ENCODE data around the gene YEATS2. TPM values are rescaled to one million over a fixed set of nuclear protein-coding genes. Genes with fewer than 3 reads are reported as not detected.

Gene YEATS2
- total RNA-seq, 2 donors from 2014 or later = 51.1 to 66.1 TPM

DNA sequence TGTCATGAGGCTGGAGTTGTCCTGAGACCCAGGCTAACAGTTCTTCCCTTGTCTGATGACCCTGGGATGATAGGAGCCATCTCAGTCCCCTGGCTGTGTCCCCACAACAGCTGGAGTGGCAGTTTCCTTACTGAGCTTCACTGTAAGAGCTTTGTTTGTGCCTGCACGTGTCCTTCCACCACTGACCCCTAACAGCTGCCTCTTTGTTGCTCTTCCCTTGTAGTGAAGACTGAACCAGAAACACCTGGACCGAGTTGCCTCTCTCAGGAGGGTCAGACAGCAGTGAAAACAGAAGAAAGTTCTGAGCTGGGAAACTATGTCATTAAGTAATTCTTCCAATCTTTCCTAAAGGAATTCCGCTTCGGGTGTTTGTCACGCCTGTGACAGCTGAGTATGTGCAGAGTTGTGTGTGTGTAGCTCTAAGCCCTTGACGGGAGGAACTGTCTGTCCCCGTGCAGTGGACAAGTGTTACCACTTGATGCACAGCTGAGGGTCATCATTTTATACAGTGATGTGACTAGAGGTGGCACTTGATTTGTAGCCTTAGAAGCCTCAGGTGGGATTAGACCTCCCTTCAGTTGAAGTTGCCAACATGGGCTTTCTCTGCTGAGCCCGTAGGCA lies 102.8 kb downstream of the YEATS2 start:
- no peaks in the 10 kb centered on the region for H3K27me3 Mint-ChIP-seq
- no peaks in the 10 kb centered on the region for H3K4me1 Mint-ChIP-seq (ENCODE audit: low read depth in 2 of 2)
- H3K4me3 Mint-ChIP-seq = no peak overlapping the region
- peaks cover 15% of the 10 kb centered on the region for H3K36me3 Mint-ChIP-seq
- H3K9me3 Mint-ChIP-seq = no peaks in the 10 kb centered on the region
- no peak for ATAC-seq
- DNase-seq (ENCODE audit: low spot score) = no peak
- H3K27ac Mint-ChIP-seq = no peak overlapping the region

DNA sequence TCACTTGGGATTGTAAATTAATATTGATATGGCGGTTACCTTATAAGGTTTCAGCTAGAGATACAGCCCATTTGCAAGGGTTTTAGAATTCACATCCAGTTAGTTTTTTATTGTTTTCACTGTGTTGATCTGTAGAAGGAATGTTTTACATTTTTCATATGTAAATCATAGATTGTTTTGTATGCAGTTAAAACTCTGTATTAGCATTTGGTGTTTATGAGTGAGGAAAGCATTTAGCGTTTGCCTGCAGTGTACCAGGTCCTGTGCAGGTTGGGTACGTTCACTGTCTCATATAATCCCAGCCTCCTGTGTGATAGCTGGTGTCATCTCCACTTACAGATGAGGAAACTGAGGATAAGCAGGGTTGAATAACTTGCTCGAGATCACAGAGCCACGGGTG lies 104.0 kb downstream of the YEATS2 start:
- peaks cover 17% of the 10 kb centered on the region for H3K36me3 Mint-ChIP-seq
- ATAC-seq (no peak), DNase-seq (ENCODE audit: low spot score) (no peak)
- no peaks in the 10 kb centered on the region for H3K4me1 Mint-ChIP-seq (ENCODE audit: low read depth in 2 of 2)
- H3K4me3 Mint-ChIP-seq = no peak overlapping the region
- H3K9me3 Mint-ChIP-seq = no peaks in the 10 kb centered on the region
- H3K27me3 Mint-ChIP-seq = no peaks in the 10 kb centered on the region
- H3K27ac Mint-ChIP-seq = no peak overlapping the region

DNA sequence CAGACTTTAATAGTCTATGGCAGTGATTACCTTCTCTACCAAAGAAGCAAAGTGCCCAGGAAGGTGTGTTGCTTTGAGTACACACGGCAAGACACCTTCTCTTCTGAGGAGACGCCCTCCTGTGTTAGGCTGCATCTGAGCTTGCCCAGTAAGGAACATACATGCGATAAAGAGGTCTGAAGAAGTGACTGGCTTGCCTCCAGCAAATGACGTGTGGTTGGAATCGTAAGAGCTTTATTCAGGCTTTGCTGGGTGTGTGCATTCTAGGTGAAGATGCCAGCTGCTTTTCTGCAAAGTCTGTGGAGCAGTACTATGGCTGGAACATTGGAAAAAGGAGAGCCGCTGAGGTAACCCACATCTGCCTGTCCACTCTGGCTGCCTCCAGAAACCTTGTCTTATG lies 105.4 kb downstream of the YEATS2 start:
- Mint-ChIP-seq H3K36me3 (peaks cover 27% of the 10 kb centered on the region), H3K4me1 (ENCODE audit: low read depth in 2 of 2) (no peaks in the 10 kb centered on the region), H3K27ac (no peak overlapping the region)

DNA sequence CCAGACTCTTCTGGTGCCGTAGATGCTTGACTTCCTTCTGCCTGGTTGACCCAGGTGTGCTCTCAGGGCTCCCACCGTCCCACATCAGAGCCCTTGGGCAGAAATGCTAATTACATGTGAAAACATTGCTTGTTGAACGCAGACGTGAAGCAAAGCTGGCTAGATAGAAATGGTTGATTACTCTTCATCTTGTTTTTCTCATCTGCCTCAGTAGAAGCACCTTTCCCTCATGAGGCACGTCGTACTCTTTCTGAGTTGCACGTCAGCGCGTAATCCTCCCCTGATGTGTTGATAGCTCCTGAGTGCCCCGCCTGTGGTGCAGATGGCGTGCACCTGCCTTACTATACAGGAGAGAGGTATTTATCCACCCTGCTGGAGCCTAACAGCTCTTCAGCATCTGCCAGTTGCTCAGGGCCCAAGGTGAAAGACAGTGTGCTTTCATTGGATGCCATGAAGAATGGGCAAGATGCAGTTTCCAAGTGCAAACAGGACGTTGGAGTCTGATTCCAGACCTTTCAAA lies 109.7 kb downstream of the YEATS2 start:
- Mint-ChIP-seq H3K36me3 (peaks cover 32% of the 10 kb centered on the region), H3K4me1 (ENCODE audit: low read depth in 2 of 2) (no peaks in the 10 kb centered on the region), H3K9me3 (no peaks in the 10 kb centered on the region), H3K27ac (no peak overlapping the region), H3K4me3 (no peak overlapping the region), H3K27me3 (no peaks in the 10 kb centered on the region)
- ATAC-seq (no peak), DNase-seq (ENCODE audit: low spot score) (no peak)

More for the DNA sequence above, 105.4 kb downstream of the YEATS2 start:
- DNase-seq (ENCODE audit: low spot score) (no peak), ATAC-seq (no peak)
- H3K4me3 Mint-ChIP-seq = no peak overlapping the region
- H3K27me3 Mint-ChIP-seq = no peaks in the 10 kb centered on the region
- H3K9me3 Mint-ChIP-seq = no peaks in the 10 kb centered on the region

DNA sequence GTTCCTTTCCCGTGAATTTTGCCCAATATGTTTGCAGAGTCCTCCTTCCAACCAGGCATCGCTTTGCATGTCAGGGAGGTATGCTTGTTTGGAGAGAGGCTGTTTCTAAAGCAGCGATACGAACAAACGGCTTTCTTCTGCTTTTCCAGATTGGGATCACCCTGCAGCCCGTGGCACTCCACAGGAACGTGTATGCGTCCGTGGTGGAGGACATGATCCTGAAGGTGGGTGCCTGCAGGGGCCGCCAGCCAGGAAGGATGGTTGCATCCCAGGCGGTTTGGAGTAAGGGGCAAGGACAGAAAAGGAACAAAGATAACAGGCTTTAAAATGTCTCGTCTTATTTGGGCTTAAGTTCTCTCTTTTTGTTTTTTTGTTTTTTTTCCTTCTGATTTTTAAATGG lies 110.3 kb downstream of the YEATS2 start:
- Mint-ChIP-seq H3K36me3 (peaks cover 32% of the 10 kb centered on the region), H3K4me1 (ENCODE audit: low read depth in 2 of 2) (no peaks in the 10 kb centered on the region), H3K27me3 (no peaks in the 10 kb centered on the region), H3K9me3 (no peaks in the 10 kb centered on the region), H3K4me3 (no peak overlapping the region), H3K27ac (no peak overlapping the region)
- ATAC-seq (no peak), DNase-seq (ENCODE audit: low spot score) (no peak)

DNA sequence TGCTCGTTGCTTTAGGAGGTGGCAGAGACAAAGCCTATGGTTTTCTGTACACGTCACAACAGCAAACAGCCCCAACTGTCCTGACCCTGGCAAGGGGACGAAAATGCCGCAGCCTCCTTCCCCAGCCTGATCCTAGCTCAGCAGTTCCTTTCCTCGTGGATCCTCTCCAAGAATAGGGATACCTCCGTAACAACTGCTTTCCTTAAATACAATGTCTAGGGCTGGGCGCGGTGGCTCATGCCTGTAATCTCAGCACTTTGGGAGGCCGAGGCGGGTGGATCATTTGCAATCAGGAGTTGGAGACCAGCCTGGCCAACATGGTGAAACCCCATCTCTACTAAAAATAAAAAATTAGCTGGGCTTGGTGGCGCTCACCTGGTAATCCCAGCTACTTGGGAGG lies 110.8 kb downstream of the YEATS2 start:
- no peak for ATAC-seq
- Mint-ChIP-seq H3K4me3 (no peak overlapping the region), H3K27ac (no peak overlapping the region), H3K36me3 (peaks cover 32% of the 10 kb centered on the region), H3K4me1 (ENCODE audit: low read depth in 2 of 2) (no peaks in the 10 kb centered on the region), H3K9me3 (no peaks in the 10 kb centered on the region), H3K27me3 (no peaks in the 10 kb centered on the region)
- no peak for DNase-seq (ENCODE audit: low spot score)

DNA sequence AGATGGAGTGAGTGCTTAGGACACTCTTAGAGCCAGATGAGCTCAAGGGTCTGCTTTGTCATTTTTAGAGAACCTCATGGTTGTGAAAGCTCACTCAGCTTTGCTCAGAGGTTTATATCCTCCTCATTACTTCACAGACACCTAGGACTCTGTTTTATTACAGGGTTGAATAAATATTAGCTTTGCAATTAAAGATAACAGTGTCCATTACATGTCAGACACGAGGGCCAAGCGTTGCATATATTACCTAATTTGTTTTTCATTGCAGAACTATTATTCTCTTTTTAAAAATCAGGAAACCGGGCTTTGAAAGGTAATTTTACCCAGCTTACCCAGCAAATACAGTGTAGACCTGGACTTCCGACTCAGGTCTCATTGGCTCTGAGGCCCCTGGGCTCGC lies 111.7 kb downstream of the YEATS2 start:
- Mint-ChIP-seq H3K9me3 (no peaks in the 10 kb centered on the region), H3K27ac (no peak overlapping the region), H3K36me3 (peaks cover 27% of the 10 kb centered on the region), H3K27me3 (no peaks in the 10 kb centered on the region), H3K4me1 (ENCODE audit: low read depth in 2 of 2) (peaks cover 0 to 1% of the 10 kb centered on the region in 2 donors), H3K4me3 (no peak overlapping the region)
- no peak for DNase-seq (ENCODE audit: low spot score)
- ATAC-seq = no peak

DNA sequence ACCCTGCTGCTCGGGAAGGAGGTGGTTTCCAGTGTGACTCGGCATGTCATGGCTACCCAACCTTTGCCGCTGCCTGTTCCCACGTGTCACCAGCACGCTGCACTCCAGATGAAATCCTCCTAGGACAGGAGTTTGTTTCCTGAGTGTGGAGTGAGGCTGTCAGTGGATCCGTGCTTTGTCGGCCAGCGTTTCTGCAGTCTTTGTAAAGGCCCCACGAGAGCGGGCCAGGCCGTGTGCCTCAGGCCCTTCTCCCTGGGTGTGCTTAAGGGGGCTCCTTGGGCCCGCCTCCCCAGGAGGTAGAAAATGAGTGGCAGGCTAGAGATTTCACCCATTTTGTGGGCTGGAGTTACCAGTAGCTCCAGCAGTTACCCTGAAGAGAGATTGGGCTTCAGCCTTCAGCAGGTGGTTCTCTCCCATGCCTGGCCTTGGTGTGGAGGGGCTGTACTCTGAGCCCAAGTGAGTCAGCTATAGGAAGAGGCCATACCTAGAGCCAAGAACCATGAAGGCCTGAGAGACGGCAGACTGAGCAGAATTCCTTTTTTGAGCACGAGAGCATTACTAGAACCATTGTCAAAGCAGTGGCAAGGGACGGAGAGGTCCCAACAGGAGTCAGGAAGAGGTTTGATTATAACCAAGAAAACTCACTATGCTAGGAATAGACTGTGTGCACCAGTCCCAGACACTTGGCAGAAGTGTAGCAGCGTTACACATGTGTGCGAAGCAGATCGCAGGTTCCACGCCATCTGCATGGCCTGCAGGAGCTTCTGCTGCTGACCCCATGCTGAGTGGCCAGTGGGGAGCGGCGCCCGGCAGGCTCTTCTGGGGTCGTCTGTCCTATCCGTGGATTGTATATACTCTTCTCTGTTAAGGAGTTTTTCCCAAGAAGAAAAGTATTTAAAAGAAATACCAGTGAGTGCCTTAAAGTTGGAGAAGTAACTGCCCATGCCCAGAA lies 113.3 kb downstream of the YEATS2 start:
- Mint-ChIP-seq H3K4me3 (no peak overlapping the region), H3K27me3 (no peaks in the 10 kb centered on the region), H3K9me3 (no peaks in the 10 kb centered on the region), H3K4me1 (ENCODE audit: low read depth in 2 of 2) (peaks cover 0 to 3% of the 10 kb centered on the region in 2 donors), H3K27ac (peak overlapping the region in 1 of 2 donors; percentile 21), H3K36me3 (peaks cover 27% of the 10 kb centered on the region)
- ATAC-seq (no peak), DNase-seq (ENCODE audit: low spot score) (no peak)

DNA sequence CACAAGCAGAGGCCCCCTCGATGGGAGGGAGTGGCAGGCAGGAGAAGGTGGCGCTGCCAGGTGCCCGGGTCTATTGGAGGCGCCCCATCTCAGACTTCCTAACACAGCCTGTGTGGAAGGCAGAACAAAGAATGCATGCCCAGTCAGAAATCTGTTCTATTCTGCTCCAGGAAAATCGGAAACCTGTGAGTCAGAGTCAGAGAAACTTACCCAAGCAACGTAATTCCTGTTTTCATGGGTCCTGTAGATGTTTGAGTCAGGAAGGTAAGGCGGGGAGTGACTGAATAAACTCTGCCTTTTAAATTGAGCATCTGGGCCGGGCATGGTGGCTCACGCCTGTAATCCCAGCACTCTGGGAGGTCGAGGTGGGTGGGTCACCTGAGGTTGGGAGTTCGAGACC lies 114.0 kb downstream of the YEATS2 start:
- Mint-ChIP-seq H3K4me1 (ENCODE audit: low read depth in 2 of 2) (peaks cover 0 to 7% of the 10 kb centered on the region in 2 donors), H3K27me3 (no peaks in the 10 kb centered on the region), H3K27ac (no peak overlapping the region), H3K4me3 (no peak overlapping the region), H3K9me3 (no peaks in the 10 kb centered on the region), H3K36me3 (peaks cover 25% of the 10 kb centered on the region)
- DNase-seq (ENCODE audit: low spot score) (no peak), ATAC-seq (no peak)

DNA sequence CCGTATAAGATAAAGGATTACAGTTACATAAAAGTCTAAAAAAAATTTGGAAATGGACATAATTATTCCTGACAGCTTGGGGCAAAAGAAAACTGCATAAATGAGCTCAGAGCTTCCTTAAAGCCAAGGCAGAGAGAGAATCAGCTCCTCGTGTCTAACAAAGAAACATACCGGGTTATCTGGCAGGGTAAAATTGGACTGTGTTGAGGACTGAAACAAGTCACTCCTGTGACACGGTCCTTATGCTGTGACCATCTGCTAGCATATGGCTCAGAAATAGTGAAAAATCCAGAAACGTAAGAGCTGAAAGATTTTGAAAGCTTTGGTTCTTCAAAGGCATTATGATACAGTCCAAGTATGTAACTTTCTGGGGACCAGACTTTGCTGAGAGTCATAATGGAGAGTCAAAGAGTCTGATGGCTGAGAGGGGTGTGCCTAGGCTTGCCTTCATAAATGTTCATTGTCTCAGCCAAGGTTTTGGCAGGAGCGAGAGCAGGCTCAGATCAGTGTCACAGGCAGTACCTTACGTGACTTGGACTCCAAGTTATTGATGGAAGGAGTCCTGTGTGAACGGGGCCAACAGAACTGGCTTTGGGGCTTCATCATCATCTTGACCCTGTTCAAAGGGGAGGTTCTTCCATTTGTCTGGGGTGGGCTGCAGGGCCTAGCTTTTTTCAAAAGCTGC lies 115.3 kb downstream of the YEATS2 start:
- no peak for DNase-seq (ENCODE audit: low spot score)
- peaks cover 0 to 7% of the 10 kb centered on the region in 2 donors for H3K4me1 Mint-ChIP-seq (ENCODE audit: low read depth in 2 of 2)
- H3K27ac Mint-ChIP-seq = no peak overlapping the region
- no peak for ATAC-seq
- no peaks in the 10 kb centered on the region for H3K9me3 Mint-ChIP-seq
- peaks cover 16% of the 10 kb centered on the region for H3K36me3 Mint-ChIP-seq
- no peaks in the 10 kb centered on the region for H3K27me3 Mint-ChIP-seq
- no peak overlapping the region for H3K4me3 Mint-ChIP-seq

DNA sequence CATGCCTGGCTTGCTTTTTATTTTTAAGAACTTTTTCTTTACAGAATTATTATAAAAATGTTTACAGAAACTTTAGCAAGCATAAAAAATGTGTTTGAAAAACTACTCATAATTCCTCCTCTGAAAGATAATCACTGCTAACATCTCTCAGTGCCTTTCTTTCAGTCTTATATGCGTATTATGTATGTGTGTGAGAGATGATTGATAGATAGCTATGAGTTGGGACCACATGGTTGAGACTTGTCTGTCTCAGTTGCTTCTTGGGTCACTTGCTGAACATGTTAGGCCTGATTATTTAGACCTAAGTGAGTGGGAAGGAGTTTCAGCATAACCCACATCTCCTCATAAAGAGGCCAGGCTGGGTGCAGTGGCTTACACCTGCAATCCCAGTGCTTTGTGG lies 116.6 kb downstream of the YEATS2 start:
- H3K27ac Mint-ChIP-seq = no peak overlapping the region

DNA sequence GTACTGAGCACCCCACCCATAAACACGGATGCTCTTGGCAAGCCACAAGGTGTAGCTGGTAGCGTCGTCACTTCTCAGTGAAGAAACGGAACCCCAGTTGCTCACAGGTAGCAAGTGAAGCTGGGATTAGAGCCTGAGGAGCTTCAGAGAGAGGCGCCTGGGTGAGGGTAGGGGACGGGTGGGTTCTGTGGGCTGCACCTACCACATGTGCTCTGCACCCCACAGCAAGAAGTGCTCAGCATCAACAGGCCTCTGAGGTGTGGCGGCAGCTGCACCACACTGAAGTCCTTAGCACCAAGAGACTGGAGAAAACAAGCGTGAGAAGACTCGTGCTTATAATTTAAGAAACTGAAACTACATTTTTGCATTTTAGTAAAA lies 118.0 kb downstream of the YEATS2 start:
- Mint-ChIP-seq H3K4me1 (ENCODE audit: low read depth in 2 of 2) (peaks cover 0 to 7% of the 10 kb centered on the region in 2 donors), H3K27me3 (no peaks in the 10 kb centered on the region), H3K4me3 (no peak overlapping the region), H3K36me3 (peaks cover 6% of the 10 kb centered on the region), H3K9me3 (no peaks in the 10 kb centered on the region), H3K27ac (no peak overlapping the region)
- no peak for ATAC-seq
- no peak for DNase-seq (ENCODE audit: low spot score)

More for the DNA sequence above, 116.6 kb downstream of the YEATS2 start:
- Mint-ChIP-seq H3K4me1 (ENCODE audit: low read depth in 2 of 2) (peaks cover 0 to 7% of the 10 kb centered on the region in 2 donors), H3K27me3 (no peaks in the 10 kb centered on the region), H3K36me3 (peaks cover 11% of the 10 kb centered on the region), H3K9me3 (no peaks in the 10 kb centered on the region), H3K4me3 (no peak overlapping the region)
- DNase-seq (ENCODE audit: low spot score) (no peak), ATAC-seq (no peak)

DNA sequence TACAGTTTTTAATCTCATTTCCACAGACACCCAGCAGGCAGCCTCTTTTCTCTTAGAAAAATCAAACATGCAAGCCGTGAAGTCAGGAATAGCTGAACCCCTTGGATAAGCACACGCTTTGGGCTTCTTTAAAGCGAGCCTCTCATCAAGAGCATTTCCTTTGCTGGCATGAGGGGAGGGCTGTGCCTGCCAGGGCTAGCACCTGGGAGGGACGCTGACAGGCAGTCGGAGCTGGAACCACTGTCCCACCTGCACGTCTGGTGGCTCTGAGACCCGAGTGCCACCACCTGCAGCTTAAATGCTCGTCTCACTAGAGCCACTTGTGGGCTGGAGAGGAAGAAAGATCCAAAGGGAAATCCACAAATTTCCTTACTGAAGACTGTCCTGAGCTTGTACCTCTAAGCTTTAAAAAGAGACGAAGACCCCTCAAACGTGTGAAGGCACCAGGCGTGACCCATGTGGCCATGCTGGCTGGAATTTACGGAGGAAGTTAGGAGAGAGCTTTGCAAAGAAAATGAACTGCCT lies 118.4 kb downstream of the YEATS2 start:
- H3K9me3 Mint-ChIP-seq = no peaks in the 10 kb centered on the region
- H3K4me3 Mint-ChIP-seq = no peak overlapping the region
- peaks cover 0 to 7% of the 10 kb centered on the region in 2 donors for H3K4me1 Mint-ChIP-seq (ENCODE audit: low read depth in 2 of 2)
- H3K27ac Mint-ChIP-seq = no peak overlapping the region
- DNase-seq (ENCODE audit: low spot score) = no peak
- ATAC-seq = no peak
- peaks cover 6% of the 10 kb centered on the region for H3K36me3 Mint-ChIP-seq
- H3K27me3 Mint-ChIP-seq = no peaks in the 10 kb centered on the region
